CD4-positive, alpha-beta T cell treated with Interleukin-15 for 1 hour (primary cell): ENCODE results near the gene BRD7.

ENCODE experiments used
- DNase-seq: peaks from one replicate; pipeline ENCODE4 v3.0.0-alpha.2; 2020

BRD7 gene

DNA sequence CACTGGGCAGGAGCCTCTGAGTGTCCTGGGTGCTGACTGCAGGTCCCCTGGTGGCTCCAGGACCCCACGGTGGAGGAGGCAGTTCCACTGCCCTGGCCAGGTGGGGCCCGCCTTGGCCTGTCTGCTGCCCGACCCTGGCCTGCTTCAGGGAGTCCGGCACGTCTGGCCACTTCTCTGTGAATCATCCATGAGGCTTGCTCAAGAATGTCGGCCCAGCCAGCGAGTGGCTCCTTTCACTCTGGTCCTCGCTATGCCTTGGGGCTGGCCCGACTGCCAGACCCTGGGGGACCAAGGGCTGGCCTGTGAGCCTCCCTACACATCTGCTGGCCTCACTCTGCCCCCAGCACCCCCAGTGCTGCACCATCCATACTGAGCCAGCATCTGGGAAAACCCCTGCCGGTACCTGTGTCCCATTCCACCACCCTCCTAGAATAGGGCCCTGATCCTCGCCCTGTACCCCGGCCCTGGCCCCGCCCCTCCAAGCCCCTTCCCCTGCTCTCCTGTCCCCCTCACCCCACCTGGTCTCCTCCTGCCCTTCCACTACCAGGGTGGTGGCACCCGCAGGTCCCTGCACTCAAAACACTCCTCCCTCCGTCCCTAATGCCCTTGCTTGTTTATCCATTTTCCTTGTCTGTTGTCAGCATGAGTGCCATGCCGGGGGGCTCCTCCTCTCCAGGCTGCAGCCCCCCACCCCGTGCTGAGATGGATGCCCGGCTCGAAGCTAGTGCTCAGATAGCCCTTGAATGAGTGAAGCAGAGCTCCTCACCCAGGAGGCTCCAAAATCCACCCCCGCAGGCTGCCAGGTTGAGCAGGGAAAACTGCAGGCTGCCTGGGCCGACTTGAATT is 66.9 kb downstream of the BRD7 start:
- DNase-seq = no peak

DNA sequence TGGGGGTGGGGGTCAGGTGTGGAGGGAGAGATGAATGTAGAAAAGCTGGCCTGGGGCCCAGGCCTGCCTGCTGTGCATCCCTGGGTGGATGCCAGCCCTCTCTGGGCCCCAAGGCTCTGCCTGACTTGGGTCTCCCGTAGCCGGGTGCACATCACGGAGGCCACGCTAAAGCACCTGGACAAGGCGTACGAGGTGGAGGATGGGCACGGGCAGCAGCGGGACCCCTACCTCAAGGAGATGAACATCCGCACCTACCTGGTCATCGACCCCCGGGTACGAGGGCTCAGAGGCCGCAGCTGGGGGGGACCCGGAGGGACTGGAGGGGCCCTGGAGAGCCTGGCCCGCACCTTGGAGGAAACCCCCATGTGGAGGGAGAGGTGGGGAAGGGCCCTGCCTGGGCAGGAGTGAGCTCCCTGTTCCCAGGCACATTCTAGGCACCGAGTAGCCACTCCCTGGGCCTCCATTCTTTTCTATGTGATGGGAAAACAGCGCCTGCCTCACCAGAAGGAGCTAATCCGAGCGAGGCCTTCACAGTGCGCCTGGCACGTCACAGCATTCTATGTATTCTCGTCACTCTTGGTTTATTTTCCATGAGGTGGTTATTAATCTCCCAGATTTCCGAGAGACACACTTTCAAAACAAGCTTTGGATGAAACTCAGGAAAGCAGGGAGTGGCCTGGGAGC is 67.7 kb downstream of the BRD7 start:
- DNase-seq = no peak

DNA sequence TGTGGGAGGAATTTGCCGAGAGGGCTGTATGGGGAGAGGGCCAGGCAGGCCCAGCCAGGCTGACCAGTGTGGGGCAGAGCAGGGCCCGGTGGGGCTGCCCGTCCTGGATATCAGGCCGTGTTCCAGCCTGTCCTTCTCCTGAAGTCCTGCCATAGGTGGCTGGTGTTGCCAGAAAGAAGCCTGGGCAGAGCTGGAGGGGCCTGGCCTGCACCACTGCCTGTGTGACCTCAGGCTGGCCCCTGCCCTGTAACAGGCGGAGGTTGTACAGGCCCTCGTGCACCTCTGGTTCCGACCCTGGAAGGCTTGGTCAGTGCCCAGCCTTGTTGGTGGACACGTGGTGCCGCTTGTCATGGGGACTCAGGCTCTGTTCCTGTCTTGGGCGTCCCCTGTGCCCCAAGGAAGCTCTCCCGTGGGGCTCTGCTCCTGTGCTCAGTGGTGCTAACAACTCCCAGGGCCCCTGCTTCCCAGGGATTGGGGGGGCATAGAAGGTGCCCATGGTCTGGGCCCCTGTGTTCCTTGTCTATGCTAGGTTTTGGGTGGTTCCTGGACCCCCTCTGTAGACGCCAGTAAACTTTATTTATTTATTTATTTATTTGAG is 69.2 kb downstream of the BRD7 start:
- DNase-seq = no peak

DNA sequence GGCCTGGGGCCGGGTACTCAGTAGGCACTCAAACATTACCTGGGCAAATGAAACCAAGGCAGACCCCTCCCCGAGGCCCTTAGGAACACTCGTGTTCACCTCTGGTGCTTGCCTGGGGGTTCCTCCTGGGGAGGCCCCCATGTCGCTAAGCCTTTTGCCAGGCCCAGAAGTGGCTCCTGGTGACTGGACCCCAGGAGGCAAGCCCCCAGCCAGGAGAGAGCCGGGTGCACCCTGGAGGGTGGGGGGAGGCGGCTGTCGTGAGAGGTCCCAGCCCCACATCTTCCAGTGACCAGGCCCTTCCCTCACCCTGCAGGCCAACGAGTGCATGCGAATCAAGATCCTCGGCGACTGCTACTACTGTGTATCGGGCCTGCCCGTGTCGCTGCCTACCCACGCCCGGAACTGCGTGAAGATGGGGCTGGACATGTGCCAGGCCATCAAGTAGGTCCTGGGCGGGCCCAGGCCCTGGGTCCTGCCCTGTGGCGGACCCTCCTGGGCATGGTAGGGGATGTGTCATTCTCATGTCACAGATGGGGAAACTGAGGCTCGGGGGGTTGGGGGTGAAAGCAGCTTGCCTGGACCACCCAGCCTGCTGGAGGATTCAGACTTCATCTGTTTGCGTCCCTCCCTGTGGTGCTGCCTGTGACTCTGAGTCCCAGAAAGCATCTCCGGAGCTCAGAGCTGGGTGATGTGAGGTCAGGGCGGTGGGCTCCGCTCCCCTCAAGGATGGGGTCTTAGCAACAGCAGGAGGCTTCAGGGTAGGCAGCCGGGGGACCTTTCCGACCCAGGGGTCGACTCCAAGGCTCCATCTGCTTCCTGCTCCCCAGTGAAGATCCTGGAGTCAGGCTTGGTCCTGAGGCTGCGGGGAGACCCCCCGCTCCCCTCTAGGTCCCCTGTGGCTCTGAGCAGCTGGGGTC is 69.9 kb downstream of the BRD7 start:
- DNase-seq = peak; percentile 12

DNA sequence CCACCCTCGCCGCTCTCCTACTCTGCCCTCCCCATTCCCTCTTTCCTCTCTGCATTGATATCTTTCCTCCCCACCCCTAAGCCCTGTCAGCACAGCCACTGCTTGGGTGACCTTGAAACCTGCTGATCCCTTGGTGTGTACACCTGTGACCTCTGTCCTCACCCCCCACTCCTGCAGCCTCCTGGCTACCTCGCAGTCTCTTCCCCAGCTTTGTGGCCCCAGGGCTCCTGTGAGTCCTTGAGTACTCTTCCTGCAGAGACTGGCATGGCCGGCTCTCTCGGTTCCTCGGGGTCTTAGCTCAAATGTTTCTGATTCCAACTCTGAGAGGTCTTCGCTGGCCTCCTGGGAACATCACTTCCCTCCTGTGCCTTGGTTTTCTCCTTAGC is 70.7 kb downstream of the BRD7 start:
- no peak for DNase-seq

DNA sequence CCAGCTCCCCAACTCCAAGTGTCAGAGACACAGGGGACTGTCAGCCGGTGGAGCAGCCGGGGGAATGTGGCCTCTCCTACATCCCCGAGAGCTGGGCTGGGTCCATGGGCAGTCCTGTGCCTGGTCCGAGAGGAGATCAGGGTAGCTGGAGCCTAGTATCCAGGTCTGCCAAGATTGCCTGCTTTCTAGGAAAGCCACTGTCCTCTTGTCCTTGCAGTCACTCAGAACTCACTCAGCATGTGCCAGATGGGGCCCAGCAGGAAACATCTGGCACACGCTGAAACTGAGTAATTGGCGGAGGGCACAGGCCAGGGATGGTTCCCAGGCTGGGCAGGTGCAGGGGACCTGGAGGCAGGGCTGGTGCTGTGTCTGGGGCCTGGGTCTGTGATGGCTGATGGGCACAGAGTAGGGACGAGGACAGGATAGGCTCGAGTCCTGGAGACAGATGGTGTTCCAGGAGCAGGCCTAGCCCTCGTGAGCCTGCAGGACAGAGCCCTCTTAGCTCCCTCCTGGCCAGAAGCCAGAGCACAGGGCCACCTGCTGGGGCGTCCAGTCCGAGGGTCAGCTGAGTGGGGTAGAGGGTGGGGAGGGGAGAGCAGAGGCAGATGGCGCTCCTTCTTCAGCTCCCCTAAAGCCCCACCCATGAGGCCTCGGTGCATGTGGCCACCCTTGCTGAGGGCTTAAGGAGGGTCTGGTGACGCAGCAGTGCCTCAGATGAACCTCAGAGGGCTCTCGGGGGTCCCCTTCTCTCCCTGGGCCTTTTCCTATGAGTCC is 71.3 kb downstream of the BRD7 start:
- DNase-seq = peak; percentile 9

DNA sequence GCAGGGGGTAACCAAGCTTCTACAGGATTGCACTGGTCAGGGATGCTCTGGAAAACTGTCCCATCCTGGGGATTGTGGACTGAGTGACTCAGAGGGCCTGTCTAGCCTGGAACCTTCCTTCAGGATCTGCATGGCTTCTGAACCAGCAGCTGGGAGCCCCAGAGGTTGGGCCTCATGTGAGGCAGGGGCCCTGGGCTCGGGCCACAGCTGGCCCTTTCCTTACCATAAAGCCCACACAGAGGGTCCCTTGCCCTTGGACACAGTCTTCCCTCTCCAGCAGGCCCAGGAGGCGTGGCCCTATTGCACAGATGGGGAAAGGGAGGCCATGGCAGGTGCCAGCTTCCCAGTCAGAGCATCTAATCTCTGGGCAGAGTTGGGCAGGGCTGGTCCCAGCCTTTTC is 72.0 kb downstream of the BRD7 start:
- no peak for DNase-seq

DNA sequence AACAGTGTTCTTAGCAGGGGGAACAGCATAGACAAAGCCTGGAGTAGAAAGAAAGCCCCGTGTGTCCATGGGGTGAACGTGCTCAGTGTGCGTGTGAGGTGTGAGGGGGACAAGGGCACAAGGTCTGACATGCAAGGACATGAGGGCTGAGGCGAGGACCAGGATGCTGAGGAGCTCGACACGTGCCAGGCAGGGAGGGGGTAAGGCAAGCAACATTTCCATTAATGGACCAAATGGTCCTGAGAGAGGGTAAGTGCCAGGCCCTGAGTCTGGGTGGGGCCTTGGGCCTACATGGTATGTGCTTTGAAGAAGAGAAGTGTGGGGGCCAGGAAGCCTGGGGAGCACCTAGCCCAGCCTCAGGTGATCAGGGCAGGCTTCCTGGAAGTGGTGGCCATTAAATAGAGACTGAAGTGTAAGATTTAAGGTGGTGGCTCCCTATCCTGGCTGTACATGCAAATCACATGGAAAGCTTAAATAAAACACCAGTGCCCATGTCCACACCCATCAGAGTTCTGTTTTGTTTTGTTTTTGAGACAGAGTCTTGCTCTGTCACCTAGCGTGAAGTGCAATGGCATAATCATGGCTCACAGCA is 73.2 kb downstream of the BRD7 start:
- DNase-seq = no peak

DNA sequence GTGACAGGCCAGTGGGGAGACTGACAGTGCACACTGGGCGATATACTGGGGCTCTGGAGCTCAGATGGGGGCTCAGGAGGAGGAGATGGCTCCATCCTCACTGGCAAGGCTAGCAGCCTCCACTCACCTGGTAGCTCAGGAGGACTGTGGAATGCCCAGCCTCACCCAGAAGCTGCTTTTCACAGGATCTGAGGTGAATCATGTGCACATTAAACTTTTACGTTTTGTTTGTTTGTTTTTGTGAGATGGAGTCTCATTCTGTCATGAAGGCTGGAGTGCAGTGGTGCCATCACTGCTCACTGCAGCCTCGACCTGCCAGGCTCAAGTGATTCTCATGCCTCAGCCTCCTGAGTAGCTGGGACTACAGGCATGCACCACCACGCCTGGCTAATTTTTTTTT is 73.8 kb downstream of the BRD7 start:
- DNase-seq = no peak

DNA sequence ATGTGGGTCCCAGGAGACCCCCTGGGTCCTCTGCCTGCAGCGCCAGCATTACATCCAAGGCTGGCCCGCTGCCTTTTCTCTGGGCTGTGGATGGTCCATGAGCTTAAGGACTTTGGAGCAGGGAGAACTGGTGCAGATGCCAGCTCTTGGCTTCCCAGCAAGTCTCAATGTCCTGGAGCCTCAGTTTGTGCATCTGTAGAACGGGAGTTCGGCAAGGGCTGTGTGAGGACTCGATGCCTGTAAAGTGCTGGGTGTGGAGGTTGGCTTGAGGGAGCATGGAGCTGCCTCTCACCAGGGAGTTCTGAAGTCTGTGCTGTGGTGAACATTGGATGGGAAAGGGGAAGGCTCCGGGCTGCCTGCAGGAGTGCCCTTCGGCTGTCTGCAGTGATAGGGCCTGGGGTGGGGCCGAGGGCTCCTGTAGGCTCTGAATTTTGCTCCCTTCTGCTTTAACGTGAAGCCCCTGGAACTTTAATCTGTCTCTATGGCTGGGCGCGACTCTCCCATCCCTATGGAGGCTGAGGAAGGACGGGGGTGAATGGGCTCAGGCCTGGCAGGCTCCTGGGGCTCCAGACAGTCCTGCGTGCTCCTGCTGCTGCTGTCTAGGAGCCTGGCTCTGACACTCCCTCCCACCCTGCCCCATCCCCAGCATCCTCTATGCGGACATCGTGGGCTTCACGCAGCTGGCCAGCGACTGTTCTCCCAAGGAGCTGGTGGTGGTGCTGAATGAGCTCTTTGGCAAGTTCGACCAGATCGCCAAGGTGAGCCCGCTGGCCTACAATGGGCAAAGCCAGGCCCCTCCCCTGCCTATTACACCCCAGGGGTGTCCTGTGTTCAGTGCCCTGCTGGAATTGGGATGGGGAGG is 74.6 kb downstream of the BRD7 start:
- DNase-seq = no peak

DNA sequence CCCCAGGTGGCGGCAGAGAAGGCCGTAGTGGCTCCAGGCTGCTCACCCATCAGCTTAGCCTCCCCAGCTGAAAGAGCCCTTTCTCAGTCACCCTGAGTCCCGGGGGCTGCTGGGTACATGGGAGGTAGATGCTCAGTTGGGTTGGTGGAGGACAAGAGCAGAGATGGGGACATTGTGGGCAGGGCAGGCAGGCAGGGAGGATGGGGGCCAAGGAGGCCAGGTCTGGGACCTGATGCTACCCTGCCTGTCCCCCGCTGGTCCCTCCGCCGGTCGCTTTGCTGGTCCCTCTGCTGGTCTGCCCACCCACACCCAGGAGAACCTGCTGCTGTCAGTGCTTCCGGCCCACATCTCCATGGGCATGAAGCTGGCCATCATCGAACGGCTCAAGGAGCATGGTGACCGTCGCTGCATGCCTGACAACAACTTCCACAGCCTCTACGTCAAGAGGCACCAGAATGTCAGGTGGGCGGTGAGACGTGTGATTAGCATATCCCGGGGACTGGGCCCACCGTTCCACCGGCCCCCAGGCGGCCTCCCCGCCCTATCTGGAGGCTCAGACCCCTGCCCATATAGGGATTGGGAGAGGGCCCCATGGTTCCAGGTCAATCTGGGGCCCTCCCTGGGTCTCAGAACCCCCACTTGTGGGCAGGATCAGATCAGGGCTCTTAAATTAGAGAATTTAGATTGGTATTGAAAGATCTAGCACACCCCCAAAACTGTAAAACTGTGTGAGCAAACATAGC is 75.6 kb downstream of the BRD7 start:
- no peak for DNase-seq

DNA sequence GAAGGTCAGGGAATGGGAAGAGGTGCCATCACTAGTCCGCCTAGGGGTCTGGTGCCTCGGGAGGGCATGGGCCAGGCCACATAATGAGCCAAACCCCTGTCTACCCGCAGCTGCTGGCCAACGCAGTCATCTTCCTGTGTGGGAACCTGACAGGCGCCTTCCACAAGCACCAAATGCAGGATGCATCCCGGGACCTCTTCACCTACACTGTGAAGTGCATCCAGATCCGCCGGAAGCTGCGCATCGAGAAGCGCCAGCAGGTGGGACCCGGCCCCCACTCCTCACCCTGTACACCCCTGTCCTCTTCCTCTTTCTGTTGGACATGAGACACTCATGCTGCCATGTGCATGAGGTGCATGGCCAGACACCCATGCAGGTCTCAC is 76.2 kb downstream of the BRD7 start:
- no peak for DNase-seq

DNA sequence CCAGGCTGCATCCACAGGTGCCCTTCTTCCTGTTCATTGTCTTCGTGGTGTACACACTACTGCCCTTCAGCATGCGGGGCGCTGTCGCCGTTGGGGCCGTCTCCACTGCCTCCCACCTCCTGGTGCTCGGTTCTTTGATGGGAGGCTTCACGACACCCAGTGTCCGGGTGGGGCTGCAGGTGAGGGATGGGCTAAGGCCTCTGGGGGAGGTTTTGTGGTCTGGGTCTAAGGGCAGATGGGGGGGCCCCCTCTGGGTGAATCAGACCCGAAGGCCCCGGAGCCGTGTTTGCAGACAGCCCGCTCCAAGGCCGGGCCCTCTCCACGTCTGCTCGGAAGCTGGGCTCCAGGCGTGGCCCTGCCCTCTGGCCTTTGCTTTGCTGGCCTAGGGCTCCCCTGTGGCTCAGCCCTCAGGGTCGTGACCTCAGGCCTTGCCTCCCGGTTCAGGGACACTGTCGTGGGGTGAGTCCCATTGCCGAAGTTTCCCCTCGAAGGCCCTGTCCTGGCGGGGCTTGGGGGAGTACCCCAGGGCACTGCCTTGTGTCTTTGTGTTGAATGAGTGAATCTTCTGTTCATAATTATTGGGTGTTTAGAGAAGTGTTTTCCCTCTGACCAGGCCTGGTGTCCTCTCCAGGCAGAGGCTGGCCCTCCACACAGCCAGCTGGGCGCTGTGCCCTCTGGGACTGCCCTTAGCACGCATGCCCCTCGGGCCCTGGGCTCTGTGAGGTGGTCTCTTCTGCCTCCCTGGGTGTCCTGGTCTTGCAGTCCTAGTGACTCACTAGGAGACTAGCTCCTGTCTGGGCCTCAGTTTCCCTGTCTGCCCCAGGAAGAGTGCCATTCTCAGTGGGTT is 76.8 kb downstream of the BRD7 start:
- DNase-seq = no peak

DNA sequence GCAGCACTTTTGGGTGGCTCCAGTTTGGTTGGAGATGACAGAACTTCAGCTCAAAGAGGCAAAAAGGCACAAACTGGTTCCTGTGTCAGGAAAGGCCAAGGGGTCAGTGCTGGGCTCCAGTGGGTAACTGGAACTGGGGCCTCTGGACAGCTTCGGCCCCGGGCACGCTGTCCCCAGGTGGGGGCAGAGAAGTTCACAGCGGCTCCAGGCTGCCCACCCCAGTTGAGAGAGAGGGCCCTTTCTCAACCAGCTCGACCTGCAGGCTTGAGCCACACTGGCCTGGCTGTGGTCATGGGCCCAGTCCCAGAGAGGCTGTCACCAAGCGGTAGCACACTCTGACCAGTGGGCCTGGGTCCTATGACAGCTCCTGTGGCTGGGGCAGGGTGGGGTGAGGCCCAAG is 77.9 kb downstream of the BRD7 start:
- DNase-seq = no peak

DNA sequence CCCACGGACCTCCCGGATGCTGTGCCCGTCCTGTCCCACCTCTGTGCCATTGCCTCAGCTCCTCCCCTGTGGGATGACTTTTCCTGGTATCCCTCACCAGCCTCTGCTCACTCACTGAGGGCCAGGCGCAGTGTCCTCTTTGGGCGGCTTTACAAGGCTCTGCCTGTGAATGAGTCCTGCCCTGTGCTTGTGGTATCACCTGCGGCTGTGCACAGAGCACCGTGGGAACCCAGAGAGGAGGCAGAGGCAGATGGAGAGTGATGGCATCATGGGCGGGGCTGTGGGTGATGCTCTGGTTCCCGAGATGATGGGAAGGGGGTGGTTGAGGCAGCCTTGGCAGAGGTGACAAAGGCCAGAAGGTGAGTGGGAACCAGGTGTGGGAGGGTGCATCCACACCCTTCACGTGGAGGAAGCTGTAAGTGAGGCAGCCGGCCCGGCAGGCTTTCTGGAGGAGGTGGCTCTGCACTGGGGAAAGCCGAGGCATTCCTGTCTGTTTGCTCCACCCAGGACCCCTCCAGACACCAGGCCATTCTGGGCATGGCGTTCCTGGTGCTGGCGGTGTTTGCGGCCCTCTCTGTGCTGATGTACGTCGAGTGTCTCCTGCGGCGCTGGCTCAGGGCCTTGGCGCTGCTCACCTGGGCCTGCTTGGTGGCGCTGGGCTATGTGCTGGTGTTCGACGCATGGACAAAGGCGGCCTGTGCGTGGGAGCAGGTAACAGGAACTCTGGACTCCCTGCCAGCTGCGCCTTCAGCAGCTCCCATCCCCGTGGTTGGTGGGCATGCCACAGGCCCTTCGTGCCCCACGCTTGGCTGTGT is 78.6 kb downstream of the BRD7 start:
- no peak for DNase-seq

DNA sequence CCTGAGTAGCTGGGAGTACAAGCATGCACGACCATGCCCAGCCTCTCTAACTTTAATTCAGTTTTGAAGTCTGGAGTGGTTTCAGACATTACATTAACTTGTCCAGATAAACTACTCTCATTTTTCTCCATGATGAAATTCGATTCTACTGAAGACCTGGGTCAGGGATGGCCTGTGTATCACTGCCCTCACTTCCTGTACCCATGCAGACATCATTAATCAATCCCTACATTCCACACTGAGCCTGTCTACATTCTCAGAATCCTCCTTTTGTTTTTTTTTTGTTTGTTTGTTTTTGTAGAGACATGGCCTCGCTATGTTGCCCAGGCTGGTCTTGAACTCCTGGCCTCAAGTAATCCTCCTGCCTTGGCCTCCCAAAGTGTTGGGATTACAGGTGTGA is 79.9 kb downstream of the BRD7 start:
- DNase-seq = no peak

DNA sequence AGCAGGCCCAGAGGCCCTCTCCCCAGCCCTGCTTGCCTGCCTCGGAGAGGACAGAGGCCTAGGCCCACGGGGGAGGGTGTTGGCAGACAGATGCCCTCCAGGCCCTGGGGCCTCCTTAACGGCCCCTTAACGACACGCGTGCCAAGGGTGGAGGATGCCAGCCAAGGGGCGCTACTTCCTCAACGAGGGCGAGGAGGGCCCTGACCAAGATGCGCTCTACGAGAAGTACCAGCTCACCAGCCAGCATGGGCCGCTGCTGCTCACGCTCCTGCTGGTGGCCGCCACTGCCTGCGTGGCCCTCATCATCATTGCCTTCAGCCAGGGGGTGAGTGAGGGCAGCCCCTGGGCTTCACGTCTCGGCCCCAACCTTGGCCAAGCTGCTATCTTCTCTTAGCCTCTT is 80.8 kb downstream of the BRD7 start:
- no peak for DNase-seq

DNA sequence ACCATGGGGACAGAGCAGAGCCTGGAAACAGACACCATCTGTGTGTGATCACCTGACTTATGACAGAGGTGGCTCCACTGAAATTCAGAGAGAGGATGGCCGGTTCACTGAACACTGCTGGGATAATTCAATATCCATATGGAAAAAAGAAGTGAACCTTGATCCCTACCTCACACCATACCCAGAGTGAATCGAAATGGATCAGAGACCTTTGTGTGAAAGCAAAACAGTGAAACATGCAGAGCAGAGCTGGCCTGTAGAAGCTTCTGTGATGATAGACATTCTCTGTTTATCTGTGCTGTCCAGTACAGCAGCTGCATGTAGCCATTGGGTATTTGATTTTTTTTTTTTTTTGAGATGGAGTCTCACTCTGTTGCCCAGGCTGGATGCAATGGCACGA is 82.1 kb downstream of the BRD7 start:
- DNase-seq = no peak
